GM23338 (cell line): Measurements from ENCODE around the gene ZNF335. TPM values are rescaled to one million over a fixed set of nuclear protein-coding genes. Genes with fewer than 3 reads are reported as not detected.
A peak's percentile ranks its signal among the peaks of the same experiment; 100 is the strongest.

ENCODE experiments used
- ATAC-seq: fragments of 200-7000 bp; cut with Tn5 transposase; 3 replicates; pipeline ENCODE4 v1.9.1; 2020
- DNase-seq: peaks from one replicate; pipeline ENCODE4 v3.0.0-alpha.2; 2015; ENCODE audit warnings: low spot score
- H2AFZ ChIP-seq: fragments of 200-600 bp; sonication (generic); 2 replicates; pipeline ENCODE4 v1.8.0; 2016; ENCODE audit warnings: antibody characterized with exemption, mild to moderate bottlenecking, moderate library complexity
- H3F3A ChIP-seq: fragments of 200-600 bp; sonication (generic); replicated peaks from 2 replicates; pipeline ENCODE4 v1.8.0; 2017; ENCODE audit warnings: antibody characterized with exemption, mixed run types, low read depth
- H3K27ac ChIP-seq: fragments of 200-600 bp; sonication (generic); 2 replicates; pipeline ENCODE4 v1.6.1; 2016; ENCODE audit warnings: low read depth
- H3K27me3 ChIP-seq: fragments of 200-600 bp; sonication (generic); 2 replicates; pipeline ENCODE4 v1.8.0; 2016; ENCODE audit warnings: mild to moderate bottlenecking, mixed run types, moderate library complexity; ENCODE audit not compliant: insufficient read depth
- H3K36me3 ChIP-seq: fragments of 200-600 bp; sonication (generic); 2 replicates; pipeline ENCODE4 v1.8.0; 2016; ENCODE audit warnings: mild to moderate bottlenecking; ENCODE audit not compliant: insufficient read depth
- H3K4me1 ChIP-seq: fragments of 200-600 bp; sonication (generic); 2 replicates; pipeline ENCODE4 v1.8.0; 2016; ENCODE audit warnings: mild to moderate bottlenecking, moderate library complexity; ENCODE audit not compliant: insufficient read depth
- H3K4me2 ChIP-seq: fragments of 200-600 bp; sonication (generic); 2 replicates; pipeline ENCODE4 v1.7.1; 2017; ENCODE audit warnings: mixed run types
- H3K4me3 ChIP-seq: fragments of 200-600 bp; sonication (generic); 2 replicates; pipeline ENCODE4 v1.6.1; 2016; ENCODE audit warnings: mixed run types
- H3K79me2 ChIP-seq: fragments of 200-600 bp; sonication (generic); replicated peaks from 2 replicates; pipeline ENCODE4 v1.8.0; 2017; ENCODE audit warnings: mild to moderate bottlenecking; ENCODE audit not compliant: insufficient read depth
- H3K9me2 ChIP-seq: fragments of 200-600 bp; sonication (generic); 2 replicates; pipeline ENCODE4 v1.8.0; 2017; ENCODE audit not compliant: insufficient read depth
- H4K20me1 ChIP-seq: fragments of 200-600 bp; sonication (generic); replicated peaks from 2 replicates; pipeline ENCODE4 v1.8.0; 2017; ENCODE audit warnings: mild to moderate bottlenecking; ENCODE audit not compliant: insufficient read depth
- H3K27ac Mint-ChIP-seq: 2 replicates; pipeline ENCODE4 v1.8.0; 2020; ENCODE audit warnings: inconsistent platforms, mild to moderate bottlenecking, moderate library complexity, mixed read lengths
- H3K27me3 Mint-ChIP-seq: 3 replicates; pipeline ENCODE4 v1.8.0; 2022; ENCODE audit warnings: low read depth, mild to moderate bottlenecking, moderate library complexity, mixed read lengths, inconsistent platforms; ENCODE audit not compliant: insufficient read depth, poor library complexity
- H3K36me3 Mint-ChIP-seq: 3 replicates; pipeline ENCODE4 v1.8.0; 2021; ENCODE audit warnings: low read depth, mild to moderate bottlenecking, inconsistent platforms, moderate library complexity, mixed read lengths
- H3K4me1 Mint-ChIP-seq: 3 replicates; pipeline ENCODE4 v1.8.0; 2020; ENCODE audit warnings: mild to moderate bottlenecking, inconsistent platforms, mixed read lengths
- H3K4me3 Mint-ChIP-seq: 3 replicates; pipeline ENCODE4 v1.8.0; 2021; ENCODE audit warnings: moderate library complexity, mild to moderate bottlenecking, inconsistent platforms, mixed read lengths
- H3K9me3 Mint-ChIP-seq: 3 replicates; pipeline ENCODE4 v1.8.0; 2020; ENCODE audit warnings: moderate library complexity, mild to moderate bottlenecking, inconsistent platforms, mixed read lengths
- CREB1 ChIP-seq: fragments of 250-450 bp; sonication (Bioruptor Pico); IDR thresholded peaks from 2 replicates; pipeline ENCODE4 v1.5.0; 2020; ENCODE audit warnings: low read depth, mild to moderate bottlenecking, moderate library complexity
- CTCF ChIP-seq, 2 experiments: fragments of 200-600 bp in 1 of 2; sonication (generic) in 1 of 2; conservative IDR thresholded peaks; 2 replicates each; pipeline versions ENCODE4 v1.5.1 to v1.6.1; 2016 to 2017; ENCODE audit warnings: antibody characterized with exemption in 2 of 2, low read depth in 2 of 2, mild to moderate bottlenecking in 2 of 2, moderate library complexity in 1 of 2
- EZH2 ChIP-seq: fragments of 200-600 bp; sonication (generic); IDR thresholded peaks from one replicate; pipeline ENCODE4 v1.8.0; 2017; ENCODE audit warnings: antibody characterized with exemption, mild to moderate bottlenecking, low read depth; ENCODE audit not compliant: unreplicated experiment
- EZH2phosphoT487 ChIP-seq: fragments of 200-600 bp; sonication (generic); IDR thresholded peaks from one replicate; pipeline ENCODE4 v1.8.1; 2018; ENCODE audit warnings: antibody characterized with exemption; ENCODE audit not compliant: unreplicated experiment
- NANOG ChIP-seq: IDR thresholded peaks from 2 replicates; pipeline ENCODE4 v1.6.1; 2016; ENCODE audit warnings: antibody characterized with exemption, borderline replicate concordance
- POLR2AphosphoS5 ChIP-seq: IDR thresholded peaks from 2 replicates; pipeline ENCODE4 v1.6.1; 2016; ENCODE audit warnings: antibody characterized with exemption, low read depth
- REST ChIP-seq: IDR thresholded peaks from one replicate; pipeline ENCODE4 v1.6.1; 2018; ENCODE audit warnings: antibody characterized with exemption; ENCODE audit not compliant: unreplicated experiment
- STAT1 ChIP-seq: IDR thresholded peaks from one replicate; pipeline ENCODE4 v1.6.1; 2016; ENCODE audit warnings: antibody characterized with exemption; ENCODE audit not compliant: unreplicated experiment
- ZNF114 ChIP-seq: fragments of 250-450 bp; sonication (Bioruptor Pico); IDR thresholded peaks from 2 replicates; pipeline ENCODE4 v1.5.0; 2020; ENCODE audit warnings: mild to moderate bottlenecking, moderate library complexity
- ZNF331 ChIP-seq: fragments of 250-450 bp; sonication (Bioruptor Pico); IDR thresholded peaks from 2 replicates; pipeline ENCODE4 v1.5.0; 2020; ENCODE audit warnings: low read depth, mild to moderate bottlenecking, moderate library complexity
- ZNF462 ChIP-seq: fragments of 250-450 bp; sonication (Bioruptor Pico); IDR thresholded peaks from 2 replicates; pipeline ENCODE4 v1.5.0; 2020; ENCODE audit warnings: mild to moderate bottlenecking, moderate library complexity
- polyA plus RNA-seq: library from polyadenylated mRNA; unstranded; fragments of >200 nt; fragmentation: Nextera tagmentation; extraction: Ambion mirVana; gene quantifications from 2 replicates; pipeline ENCODE4 v1.2.1, GENCODE V29; 2016
- total RNA-seq: library from RNA; depleted of rRNA; stranded (reverse); fragments of >200 nt; shearing (Covaris generic); gene quantifications from 2 replicates; pipeline ENCODE4 v1.2.3, GENCODE V29; 2014
- TF ChIP-seq, protein P1 (sequence below): IDR thresholded peaks from 2 replicates; pipeline ENCODE4 v1.6.1; 2016; ENCODE audit warnings: antibody characterized with exemption

ZNF335 gene
- total and polyA plus RNA-seq, 2 experiments from 2014 or later, result 7.4 to 24.2 TPM

- Mint-ChIP-seq H3K9me3 (no peaks in the 10 kb centered on the region), H3K4me1 (peaks cover 5% of the 10 kb centered on the region; the same call in 2 of the 3 replicates), H3K4me3 (no peak overlapping the region), H3K36me3 (peaks cover 19% of the 10 kb centered on the region), H3K27ac (peak overlapping the region; percentile 75), H3K27me3 (peaks cover 13% of the 10 kb centered on the region)
- H3K79me2 ChIP-seq, result no peaks in the 10 kb centered on the region
- no peaks in the 10 kb centered on the region for H3K9me2 ChIP-seq
- H3K4me3 ChIP-seq, result no peak overlapping the region
- H3K27ac ChIP-seq, result no peak overlapping the region
- H3K27me3 ChIP-seq, result no peaks in the 10 kb centered on the region
- TF ChIP-seq CREB1 (CRISPR knock-in tag) (no peak), EZH2phosphoT487 (no peak), POLR2AphosphoS5 (no peak), ZNF331 (CRISPR knock-in tag) (no peak), NANOG (no peak), EZH2 (no peak), STAT1 (no peak), CTCF (conservative IDR thresholded peaks at IDR 0.05; ENCODE audit: low read depth in 2 of 2) (no peak), ZNF462 (CRISPR knock-in tag) (no peak), ZNF114 (CRISPR knock-in tag) (no peak), REST (no peak)
- TF ChIP-seq, protein P1, sequence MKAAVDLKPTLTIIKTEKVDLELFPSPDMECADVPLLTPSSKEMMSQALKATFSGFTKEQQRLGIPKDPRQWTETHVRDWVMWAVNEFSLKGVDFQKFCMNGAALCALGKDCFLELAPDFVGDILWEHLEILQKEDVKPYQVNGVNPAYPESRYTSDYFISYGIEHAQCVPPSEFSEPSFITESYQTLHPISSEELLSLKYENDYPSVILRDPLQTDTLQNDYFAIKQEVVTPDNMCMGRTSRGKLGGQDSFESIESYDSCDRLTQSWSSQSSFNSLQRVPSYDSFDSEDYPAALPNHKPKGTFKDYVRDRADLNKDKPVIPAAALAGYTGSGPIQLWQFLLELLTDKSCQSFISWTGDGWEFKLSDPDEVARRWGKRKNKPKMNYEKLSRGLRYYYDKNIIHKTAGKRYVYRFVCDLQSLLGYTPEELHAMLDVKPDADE, result no peak
- no peaks in the 10 kb centered on the region; the same call in 1 of the 2 replicates for H3K4me1 ChIP-seq
- no peaks in the 10 kb centered on the region for H3K36me3 ChIP-seq
- H2AFZ ChIP-seq, result no peak overlapping the region
- H3K4me2 ChIP-seq, result no peak overlapping the region
- ATAC-seq, result no peak
- no peaks in the 10 kb centered on the region; the same call in 1 of the 2 replicates for H4K20me1 ChIP-seq
- no peak for DNase-seq
- H3F3A ChIP-seq, result no peaks in the 10 kb centered on the region
Measured at GRCh38 chr20:45951925-45952834, 19.8 kb downstream of the ZNF335 start.
